Measurements from ENCODE around the gene PRR15.

Gene PRR15

DNA sequence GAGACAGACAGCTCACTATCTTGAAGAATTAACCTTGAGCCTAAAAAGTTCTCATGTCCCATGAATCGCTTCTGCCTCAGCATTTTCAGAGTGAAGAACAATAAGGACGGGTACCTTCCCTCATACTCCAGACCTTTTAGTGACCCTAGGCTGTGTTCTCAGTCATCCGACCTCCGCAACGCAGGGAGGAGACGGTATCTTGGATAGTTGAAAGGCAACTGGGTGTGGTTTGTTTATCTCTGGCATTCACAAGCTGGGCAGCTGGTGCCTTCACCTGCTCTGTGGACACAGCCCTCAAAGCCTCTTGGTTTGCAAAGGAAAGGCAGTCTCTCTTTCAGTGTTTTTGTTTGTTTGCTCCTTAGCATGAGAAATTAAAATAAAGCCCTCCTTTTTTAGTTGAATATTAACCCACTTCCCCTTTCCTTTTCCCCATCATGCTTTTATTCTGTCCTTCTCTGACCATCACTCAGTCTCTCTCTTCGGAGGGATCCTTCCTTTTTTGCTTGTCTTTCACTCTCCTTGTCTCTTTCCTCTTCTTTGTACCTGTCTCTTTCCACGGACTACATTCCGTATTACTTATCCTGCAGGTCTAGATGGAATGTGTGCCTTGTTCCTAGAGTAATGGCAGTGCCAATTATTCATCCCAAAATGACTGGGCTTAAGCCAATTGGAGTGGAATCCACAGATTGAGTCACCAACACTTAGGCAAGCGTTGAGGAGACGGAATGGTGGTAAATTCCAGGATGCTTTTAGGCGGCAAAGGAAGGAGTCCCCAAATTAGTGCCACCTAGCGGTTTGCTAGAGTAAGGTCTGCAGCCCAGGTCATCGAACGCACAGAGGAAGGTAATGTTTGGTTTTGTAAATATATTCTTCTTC, 45.8 kb downstream of the PRR15 start:
- DNase-seq (ENCODE audit: low spot score): peak; percentile 86

DNA sequence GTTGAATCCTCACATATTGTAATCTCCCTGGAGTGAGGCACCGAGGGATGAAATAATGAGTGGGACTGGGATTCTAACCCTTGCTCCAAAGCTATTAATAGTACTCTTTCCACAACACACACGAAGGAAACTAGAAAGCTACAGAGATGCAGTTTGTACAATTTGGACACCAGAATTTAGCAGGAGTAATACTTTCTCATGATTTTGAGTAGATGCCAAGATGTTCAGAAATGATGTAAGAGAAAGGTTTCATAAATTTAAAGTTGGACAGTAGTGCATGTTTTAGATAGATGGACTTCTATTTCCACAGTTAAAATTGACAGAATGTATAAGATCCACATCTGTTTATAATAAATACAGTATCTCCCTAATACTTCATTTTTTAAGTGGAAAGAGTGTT, 46.5 kb downstream of the PRR15 start:
- DNase-seq (ENCODE audit: low spot score): no peak

DNA sequence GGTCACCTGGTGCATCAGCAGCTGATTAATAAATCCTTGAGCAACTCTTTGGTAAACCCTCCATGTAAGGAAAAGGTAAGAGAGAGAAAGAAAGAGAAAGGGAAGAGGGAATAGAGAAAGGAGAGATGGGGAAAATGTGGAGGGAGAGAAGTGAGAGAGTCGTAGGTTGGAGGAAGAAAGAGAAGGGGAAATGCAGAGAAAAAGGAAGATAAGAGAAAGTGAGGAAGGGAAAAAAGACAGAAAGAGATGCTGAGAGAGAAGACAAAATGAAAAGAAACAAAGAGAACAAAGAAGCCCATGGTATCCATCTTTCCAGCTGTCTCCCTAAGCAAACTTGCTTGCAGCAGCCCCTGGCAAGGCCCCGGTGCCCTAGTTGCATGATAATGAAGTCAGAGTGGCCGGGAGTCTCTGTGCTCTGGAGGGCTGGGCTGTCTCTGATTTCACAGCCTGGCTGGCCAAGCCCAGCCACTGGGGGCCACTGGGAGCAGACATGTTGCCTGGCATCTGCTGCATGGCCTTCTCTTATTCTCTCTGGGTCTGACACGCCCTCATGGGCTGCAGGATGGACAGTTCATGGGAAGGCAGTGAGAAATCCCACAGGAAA, 48.4 kb downstream of the PRR15 start:
- DNase-seq (ENCODE audit: low spot score): no peak

DNA sequence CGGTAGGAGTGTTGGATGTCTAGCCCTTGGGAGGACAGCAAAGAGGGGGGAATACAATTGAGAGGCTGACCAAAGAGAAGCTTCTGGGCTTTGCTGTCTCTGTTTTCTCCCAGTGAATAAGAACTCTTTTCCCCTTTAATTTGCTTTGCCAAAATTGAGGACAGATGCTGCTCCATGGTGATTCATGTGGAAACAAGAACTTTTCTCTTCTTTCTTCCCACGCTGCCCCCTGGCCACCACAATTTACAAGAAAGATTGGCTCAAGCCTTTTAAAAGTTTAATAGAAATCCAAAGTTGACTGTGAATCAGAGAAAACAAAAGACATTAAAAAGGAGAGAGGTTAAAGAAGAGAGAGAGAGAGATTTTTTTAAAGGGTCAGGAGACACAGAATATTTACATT, 49.0 kb downstream of the PRR15 start:
- DNase-seq (ENCODE audit: low spot score): no peak

DNA sequence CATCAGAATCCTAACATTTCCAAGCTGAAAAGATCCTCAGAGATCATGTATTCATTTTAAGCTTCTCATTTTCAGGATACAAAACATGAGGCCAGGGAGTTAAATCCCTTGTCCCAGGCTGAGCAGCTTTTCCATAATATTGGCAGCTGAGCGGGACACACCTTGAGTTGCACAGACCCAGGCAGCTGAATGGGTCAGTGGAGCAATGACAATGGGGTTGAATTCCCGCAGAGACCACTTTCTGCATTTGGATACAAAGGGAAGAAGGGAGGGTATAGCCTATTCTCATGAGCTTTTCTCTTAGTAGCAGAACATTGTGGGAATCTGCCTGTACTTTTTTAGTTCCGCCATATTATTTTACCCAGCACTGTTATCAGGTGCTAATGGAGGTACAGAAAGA, 49.5 kb downstream of the PRR15 start:
- no peak for DNase-seq (ENCODE audit: low spot score)

DNA sequence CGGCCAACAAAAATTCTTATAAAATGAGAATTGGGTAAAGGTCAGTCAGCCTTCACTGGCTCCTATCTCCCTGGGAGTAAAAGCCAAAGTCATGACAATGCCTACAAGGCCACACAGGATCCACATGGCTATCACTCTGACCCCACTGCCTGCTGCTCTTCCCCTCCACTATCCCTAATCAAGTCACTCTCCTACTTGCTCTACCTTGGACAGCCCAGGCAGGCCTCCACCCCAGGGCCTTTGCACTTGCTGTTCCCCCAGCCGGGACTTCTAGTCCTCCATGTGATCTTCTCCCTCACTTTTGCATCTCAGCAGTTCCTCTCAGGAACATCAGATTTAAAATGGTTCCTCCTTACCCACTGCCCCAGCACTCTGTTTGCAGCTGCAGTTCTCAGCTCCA, 50.6 kb downstream of the PRR15 start:
- DNase-seq (ENCODE audit: low spot score): no peak

All from LoVo (cell line).